Stimulated activated CD8-positive, alpha-beta memory T cell treated with anti-CD3 and anti-CD28 coated beads, Interleukin-15, amount 100 ng/mL, for 4 hours (primary cell): ENCODE measurements around the gene RNF166.

Source experiments
- DNase-seq, 2 donors: peaks; one replicate each; pipeline ENCODE4 v3.0.0-alpha.2; 2020; ENCODE audit warnings: low read depth in 2 of 2

RNF166 gene

DNA sequence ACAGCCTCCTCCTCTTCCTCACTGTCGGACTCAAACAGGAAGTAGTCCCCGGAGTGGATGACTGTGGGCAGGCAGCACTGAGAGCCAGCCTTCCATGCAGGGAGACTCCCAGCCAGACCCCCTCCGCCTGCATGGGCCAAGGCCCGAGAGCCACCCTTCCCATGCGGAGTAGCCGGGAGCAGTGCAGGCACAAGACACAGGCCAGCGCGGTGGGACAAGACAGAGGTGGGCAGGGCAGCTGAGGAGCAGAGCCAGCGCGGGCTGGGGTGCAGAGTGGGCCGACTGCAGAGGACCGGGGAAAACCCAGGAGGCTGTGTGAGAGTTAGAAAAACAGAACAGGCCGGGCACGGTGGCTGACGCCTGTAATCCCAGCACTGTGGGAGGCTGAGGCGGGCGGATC is 17.7 kb upstream of the RNF166 start:
- no peak for DNase-seq

- DNase-seq, result no peak
These were observed 17.3 kb upstream of the RNF166 start for GRCh38 chr16:88723507-88723887.

GRCh38 chr16:88722784-88723506 is 16.7 kb upstream of the RNF166 start:
- DNase-seq, result no peak

DNA sequence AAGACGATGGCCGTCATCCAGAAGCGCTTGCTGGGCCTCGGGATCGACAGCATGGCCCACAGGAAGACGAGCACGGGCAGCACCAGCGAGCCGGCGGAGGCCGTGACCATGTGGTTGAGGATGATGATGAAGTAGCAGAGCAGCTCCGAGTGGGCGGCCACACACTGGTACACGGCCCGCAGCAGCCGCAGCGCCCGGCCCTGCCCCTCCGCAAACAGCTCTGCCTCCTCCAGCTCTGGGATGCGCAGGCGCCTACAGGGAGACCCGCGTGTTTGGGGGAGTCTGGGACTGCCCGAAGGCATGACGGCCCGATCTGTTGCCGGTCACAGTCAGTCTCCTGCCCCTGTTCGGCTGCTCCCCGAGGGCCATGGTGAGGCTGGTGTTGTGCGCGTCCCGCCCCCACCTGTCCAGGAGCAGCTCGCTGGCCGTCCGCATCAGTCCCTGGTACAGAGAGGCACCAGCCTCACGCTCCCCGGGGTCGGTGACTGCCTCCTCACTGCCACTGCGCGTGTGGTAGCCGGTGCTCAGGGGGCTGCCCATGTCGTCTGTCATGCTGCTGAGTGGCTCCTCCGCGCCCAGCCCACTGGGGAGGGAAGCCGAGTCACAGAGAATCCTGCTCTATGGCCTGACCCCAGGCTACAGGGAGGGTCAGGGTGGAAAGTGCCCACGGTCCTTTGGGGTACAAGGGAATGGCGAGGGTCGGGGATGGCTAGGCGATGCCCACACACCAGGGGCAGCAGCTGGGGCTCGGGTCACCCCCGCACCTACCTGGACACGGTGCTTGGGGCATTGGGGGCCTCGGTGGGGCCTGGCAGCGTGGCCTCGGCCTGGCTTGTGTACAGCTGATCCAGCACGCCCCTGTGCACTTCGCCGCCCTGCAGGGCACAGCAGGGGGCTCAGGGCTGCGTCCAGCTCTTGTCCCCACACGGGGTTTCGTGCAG is 15.9 kb upstream of the RNF166 start:
- DNase-seq, result no peak

DNA sequence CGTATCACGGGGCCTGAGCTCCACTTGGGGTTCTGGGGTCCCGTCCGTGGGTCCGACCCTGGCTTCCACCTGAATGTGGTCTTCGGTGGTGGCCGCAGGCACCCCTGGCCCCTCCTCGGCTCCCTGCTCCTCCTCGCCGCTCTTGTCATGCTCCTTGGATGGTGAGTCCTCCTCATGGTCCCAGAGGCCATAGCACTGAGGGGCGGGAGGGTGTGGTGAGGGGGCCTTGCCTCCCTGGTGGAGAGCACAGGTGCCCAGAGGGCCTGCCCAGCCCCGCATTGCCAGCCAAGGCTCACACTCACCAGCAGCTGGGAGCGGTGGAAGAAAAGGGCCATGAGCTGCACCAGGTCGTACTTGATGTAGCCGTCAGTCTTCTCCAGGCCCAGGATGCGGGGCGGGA is 15.0 kb upstream of the RNF166 start:
- DNase-seq, result no peak

DNA sequence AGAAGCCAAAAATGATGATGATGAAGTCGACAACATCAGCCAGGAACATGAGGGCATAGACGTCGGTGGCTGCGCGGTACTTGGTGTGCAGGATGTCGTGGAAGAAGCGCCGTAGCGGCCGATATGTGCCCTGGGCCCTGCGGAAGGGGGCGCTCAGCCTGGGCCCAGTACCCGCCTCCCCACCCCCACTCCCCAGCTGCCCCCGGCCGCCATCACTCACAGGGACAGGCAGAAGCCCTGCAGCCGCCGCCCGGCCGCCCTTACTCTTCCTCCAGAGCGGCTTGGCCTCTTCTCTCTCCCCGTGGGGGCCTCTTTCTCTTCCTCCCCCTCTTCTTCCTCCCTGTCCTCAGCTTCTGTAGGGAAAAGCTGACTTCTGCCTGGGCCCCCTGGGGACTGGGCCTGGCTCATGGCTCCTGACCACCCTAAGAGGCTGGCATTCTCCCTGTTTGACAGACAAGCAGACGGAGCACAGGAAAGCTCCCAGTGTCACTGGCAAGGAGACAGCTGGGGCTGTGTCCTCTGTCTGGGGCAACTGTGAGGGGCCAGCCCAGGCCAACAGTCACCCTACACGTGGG is 14.3 kb upstream of the RNF166 start:
- no peak for DNase-seq

- no peak for DNase-seq
These were observed 13.7 kb upstream of the RNF166 start for GRCh38 chr16:88719933-88720296.

DNA sequence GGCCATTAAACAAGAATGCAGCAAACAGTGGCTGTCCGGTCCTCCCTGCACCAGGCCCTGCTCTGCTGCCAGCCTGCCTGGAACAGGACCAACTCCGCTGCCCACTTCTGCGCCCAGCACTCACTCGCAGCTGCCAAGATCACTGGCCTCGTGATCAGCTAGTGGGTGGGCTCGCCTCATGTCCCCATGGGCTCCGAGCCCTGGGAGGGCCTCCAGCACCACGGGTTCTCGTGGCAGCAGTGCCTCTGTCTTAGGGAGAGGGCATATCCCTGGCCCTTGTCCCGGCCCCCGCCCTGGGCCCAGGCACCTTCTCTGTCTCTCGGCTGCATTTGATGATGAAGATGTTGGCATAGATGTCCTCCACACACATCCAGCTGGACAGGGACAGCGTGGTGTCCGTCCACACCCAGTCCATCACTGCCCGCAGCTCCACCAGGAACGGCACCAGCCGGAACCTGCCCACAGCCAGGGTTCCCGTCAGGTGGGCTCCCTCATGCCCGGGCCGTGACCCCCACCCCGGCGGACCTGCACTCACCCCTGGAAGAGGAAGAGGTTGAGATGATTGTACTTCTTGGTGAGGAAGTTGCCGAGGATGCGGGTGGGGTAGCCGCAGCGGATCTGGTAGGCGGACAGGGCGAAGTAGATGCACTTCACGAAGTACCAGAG is 13.2 kb upstream of the RNF166 start:
- no peak for DNase-seq

- DNase-seq, result no peak
These were observed 12.0 kb upstream of the RNF166 start for GRCh38 chr16:88718178-88718577.

DNA sequence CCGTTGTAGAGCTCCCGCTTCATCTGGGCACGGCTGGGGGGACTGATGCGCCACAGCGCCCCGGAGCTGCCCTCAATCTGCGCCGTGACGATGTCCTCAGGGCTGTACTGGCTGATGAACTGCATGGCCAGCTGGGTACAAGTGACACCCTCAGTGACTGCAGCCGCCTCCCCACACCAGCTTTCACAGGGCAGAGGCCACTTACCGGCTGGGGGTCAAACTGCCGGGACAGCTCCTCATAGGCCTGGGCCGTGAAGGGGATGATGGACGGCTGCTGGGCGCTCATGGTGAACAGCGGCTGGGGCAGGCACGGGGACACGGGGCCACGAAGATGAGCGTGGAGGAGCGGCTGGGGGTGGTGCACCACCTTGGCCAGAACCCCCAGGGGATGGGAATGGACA is 10.4 kb upstream of the RNF166 start:
- no peak for DNase-seq

- no peak for DNase-seq
These were observed 10.0 kb upstream of the RNF166 start for GRCh38 chr16:88716201-88716600.

- DNase-seq, result no peak
These were observed 9.3 kb upstream of the RNF166 start for GRCh38 chr16:88715312-88716190.

- no peak for DNase-seq
These were observed 8.5 kb upstream of the RNF166 start for GRCh38 chr16:88714420-88715302.

DNA sequence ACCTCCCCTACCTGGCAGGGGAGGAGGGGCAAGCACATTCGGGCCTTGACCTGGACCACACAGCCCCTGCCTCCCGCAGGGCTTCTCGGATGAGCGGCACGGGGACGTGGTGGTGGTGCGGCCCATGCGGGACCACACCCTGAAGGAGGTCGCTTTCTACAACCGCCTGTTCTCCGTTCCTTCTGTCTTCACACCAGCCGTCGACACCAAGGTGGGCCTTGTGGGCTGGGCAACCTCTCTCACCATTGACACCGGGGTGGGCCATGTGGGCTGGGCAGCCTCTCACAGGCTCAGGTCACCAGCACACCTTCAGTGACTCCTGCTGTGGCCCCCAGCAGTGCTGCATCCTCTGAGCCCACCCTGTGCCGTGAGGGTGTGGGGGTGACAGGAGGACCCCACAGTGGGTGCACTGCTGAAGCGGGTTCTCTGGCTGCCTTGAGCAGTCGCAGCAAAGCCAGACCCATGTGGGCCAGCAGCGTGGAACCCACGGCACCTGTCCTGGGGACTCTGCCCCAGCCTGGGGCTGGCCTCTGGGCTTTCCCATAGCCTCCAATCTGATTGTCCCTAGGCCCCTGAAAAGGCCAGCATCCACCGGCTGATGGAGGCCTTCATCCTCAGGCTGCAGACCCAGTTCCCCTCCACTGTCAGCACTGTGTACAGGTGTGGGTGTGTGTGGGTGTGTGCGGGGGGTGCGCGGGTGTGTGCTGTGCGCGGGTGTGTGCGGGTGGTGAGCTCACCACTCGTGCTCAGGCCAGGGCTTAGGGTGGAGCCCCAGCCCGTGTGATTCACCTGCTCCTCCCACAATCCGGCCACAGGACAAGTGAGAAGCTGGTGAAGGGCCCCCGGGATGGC is 7.6 kb upstream of the RNF166 start:
- DNase-seq, result no peak

- no peak for DNase-seq
These were observed 6.8 kb upstream of the RNF166 start for GRCh38 chr16:88713054-88713453.

DNA sequence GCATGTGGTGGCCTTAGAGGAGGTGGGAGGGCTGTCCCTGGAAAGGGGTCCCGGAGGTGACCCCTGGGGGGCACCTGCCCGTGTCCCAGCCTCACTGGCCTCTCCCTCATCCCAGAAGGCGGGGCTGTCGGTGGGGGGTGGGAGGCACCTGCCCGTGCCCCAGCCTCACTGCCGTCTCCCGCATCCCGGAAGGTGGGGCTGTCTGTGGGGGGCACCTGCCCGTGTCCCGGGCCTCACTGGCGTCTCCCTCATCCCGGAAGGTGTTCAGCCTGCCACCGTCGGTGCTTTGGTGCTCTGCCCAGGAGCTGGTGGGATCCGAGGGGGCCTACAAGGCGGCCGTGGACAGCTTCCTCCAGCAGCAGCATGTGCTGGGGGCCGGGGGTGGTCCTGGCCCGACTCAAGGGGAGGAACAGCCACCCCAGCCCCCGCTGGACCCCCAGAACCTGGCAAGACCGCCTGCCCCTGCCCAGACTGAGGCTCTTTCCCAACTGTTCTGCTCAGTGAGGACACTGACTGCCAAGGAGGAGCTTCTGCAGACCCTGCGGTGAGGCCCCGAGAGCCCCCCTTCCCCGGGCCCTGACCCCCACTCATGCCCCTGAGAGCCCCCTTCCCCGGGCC is 6.3 kb upstream of the RNF166 start:
- no peak for DNase-seq

GRCh38 chr16:88711750-88712340 is 5.6 kb upstream of the RNF166 start:
- no peak for DNase-seq

GRCh38 chr16:88710556-88710955 is 4.3 kb upstream of the RNF166 start:
- DNase-seq, result no peak
